ENCODE measurements around the gene KDR. TPM values are rescaled to one million over a fixed set of nuclear protein-coding genes. Genes with fewer than 3 reads are reported as not detected.

The KDR gene
- total RNA-seq, 1 experiment from 2014 or later = 0.09 TPM

DNA sequence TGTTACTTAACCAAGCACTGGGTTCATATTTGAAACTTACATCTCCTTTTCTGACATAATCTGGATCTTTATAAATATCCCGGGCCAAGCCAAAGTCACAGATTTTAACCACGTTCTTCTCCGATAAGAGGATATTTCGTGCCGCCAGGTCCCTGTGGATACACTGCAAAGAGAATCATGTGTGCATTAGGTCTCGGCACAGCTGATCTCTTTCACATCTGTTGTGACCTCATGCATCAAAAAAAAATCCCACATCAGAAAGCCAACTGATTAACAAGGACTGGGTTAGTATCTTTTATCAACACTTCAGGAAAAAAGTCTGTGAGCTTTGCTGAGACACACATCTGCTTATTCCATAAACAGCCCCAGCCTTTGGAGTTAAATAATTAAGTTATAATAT is 35.5 kb downstream of the KDR start:
- no peaks in the 10 kb centered on the region for H3F3A ChIP-seq (ENCODE audit: insufficient read depth, low read depth)
- no peak for TF ChIP-seq CTCF (conservative IDR thresholded peaks at IDR 0.05)
- TF ChIP-seq EZH2 (IDR thresholded peaks at IDR 0.05; ENCODE audit: low read depth) = no peak
- DNase-seq = no peak
- no peaks in the 10 kb centered on the region for H3K27me3 ChIP-seq (ENCODE audit: insufficient read depth, low read depth)
- no peaks in the 10 kb centered on the region for H4K20me1 ChIP-seq (ENCODE audit: insufficient read depth)
- CTCF ChIA-PET = no interaction called here
- BruUV-seq (replicated peaks) = no TSS peak
- no peak overlapping the region for H3K27ac ChIP-seq
- no peaks in the 10 kb centered on the region for H3K9me3 ChIP-seq (ENCODE audit: insufficient read depth, low read depth)
- H3K79me2 ChIP-seq (ENCODE audit: low read depth) = no peaks in the 10 kb centered on the region
- H3K4me2 ChIP-seq = no peak overlapping the region
- H3K36me3 ChIP-seq (ENCODE audit: low read depth) = no peaks in the 10 kb centered on the region
- intact Hi-C loops (cut with micrococcal nuclease; ENCODE audit: unreplicated experiment) = no loop called here
- H3K4me3 ChIP-seq = no peak overlapping the region
- POLR2A ChIA-PET (ENCODE audit: unreplicated experiment) = no interaction called here
- H3K4me1 ChIP-seq (replicated peaks; ENCODE audit: insufficient read depth) = no peaks in the 10 kb centered on the region
- H3K9me2 ChIP-seq (ENCODE audit: insufficient read depth) = no peaks in the 10 kb centered on the region
- H2AFZ ChIP-seq = no peak overlapping the region

GRCh38 chr4:55087913-55088260 is 37.5 kb downstream of the KDR start:
- H4K20me1 ChIP-seq (ENCODE audit: insufficient read depth) = no peaks in the 10 kb centered on the region
- no peak overlapping the region for H3K27ac ChIP-seq
- no peak for TF ChIP-seq CTCF (conservative IDR thresholded peaks at IDR 0.05)
- no peak for TF ChIP-seq EZH2 (IDR thresholded peaks at IDR 0.05; ENCODE audit: low read depth)
- H3K4me3 ChIP-seq = no peak overlapping the region
- H3K9me2 ChIP-seq (ENCODE audit: insufficient read depth) = no peaks in the 10 kb centered on the region
- DNase-seq = no peak
- H3K79me2 ChIP-seq (ENCODE audit: low read depth) = no peaks in the 10 kb centered on the region
- ChIA-PET CTCF (no interaction called here), POLR2A (ENCODE audit: unreplicated experiment) (no interaction called here)
- no peaks in the 10 kb centered on the region for H3K4me1 ChIP-seq (replicated peaks; ENCODE audit: insufficient read depth)
- H3K36me3 ChIP-seq (ENCODE audit: low read depth) = no peaks in the 10 kb centered on the region
- intact Hi-C loops (cut with micrococcal nuclease; ENCODE audit: unreplicated experiment) = no loop called here
- no peaks in the 10 kb centered on the region for H3F3A ChIP-seq (ENCODE audit: insufficient read depth, low read depth)
- no peaks in the 10 kb centered on the region for H3K9me3 ChIP-seq (ENCODE audit: insufficient read depth, low read depth)
- no peak overlapping the region for H2AFZ ChIP-seq
- H3K4me2 ChIP-seq = no peak overlapping the region
- no peaks in the 10 kb centered on the region for H3K27me3 ChIP-seq (ENCODE audit: insufficient read depth, low read depth)
- no TSS peak for BruUV-seq (replicated peaks)

GRCh38 chr4:55087009-55087912 is 38.1 kb downstream of the KDR start:
- no peaks in the 10 kb centered on the region for H4K20me1 ChIP-seq (ENCODE audit: insufficient read depth)
- H2AFZ ChIP-seq = no peak overlapping the region
- H3K36me3 ChIP-seq (ENCODE audit: low read depth) = no peaks in the 10 kb centered on the region
- H3K9me3 ChIP-seq (ENCODE audit: insufficient read depth, low read depth) = no peaks in the 10 kb centered on the region
- no peak for DNase-seq
- no TSS peak for BruUV-seq (replicated peaks)
- POLR2A ChIA-PET (ENCODE audit: unreplicated experiment) = no interaction called here
- H3K27ac ChIP-seq = no peak overlapping the region
- no peaks in the 10 kb centered on the region for H3K4me1 ChIP-seq (replicated peaks; ENCODE audit: insufficient read depth)
- no peak overlapping the region for H3K4me2 ChIP-seq
- CTCF ChIA-PET = no interaction called here
- H3K4me3 ChIP-seq = no peak overlapping the region
- H3K27me3 ChIP-seq (ENCODE audit: insufficient read depth, low read depth) = no peaks in the 10 kb centered on the region
- TF ChIP-seq CTCF (conservative IDR thresholded peaks at IDR 0.05) = no peak
- no peak for TF ChIP-seq EZH2 (IDR thresholded peaks at IDR 0.05; ENCODE audit: low read depth)
- intact Hi-C loops (cut with micrococcal nuclease; ENCODE audit: unreplicated experiment) = no loop called here
- no peaks in the 10 kb centered on the region for H3K9me2 ChIP-seq (ENCODE audit: insufficient read depth)
- H3F3A ChIP-seq (ENCODE audit: insufficient read depth, low read depth) = no peaks in the 10 kb centered on the region
- no peaks in the 10 kb centered on the region for H3K79me2 ChIP-seq (ENCODE audit: low read depth)
